ENCODE data around the gene LIPT1. TPM values are rescaled to one million over a fixed set of nuclear protein-coding genes. Genes with fewer than 3 reads are reported as not detected.
"Not testable (repeated sequence)": the region's sequence is repeated elsewhere in the genome, so short reads cannot be mapped to it uniquely, and the experiment has no call there.

LIPT1 gene
- total RNA-seq: 1 to 10 TPM; 4.5 to 5.5 (median 4.9) TPM

DNA sequence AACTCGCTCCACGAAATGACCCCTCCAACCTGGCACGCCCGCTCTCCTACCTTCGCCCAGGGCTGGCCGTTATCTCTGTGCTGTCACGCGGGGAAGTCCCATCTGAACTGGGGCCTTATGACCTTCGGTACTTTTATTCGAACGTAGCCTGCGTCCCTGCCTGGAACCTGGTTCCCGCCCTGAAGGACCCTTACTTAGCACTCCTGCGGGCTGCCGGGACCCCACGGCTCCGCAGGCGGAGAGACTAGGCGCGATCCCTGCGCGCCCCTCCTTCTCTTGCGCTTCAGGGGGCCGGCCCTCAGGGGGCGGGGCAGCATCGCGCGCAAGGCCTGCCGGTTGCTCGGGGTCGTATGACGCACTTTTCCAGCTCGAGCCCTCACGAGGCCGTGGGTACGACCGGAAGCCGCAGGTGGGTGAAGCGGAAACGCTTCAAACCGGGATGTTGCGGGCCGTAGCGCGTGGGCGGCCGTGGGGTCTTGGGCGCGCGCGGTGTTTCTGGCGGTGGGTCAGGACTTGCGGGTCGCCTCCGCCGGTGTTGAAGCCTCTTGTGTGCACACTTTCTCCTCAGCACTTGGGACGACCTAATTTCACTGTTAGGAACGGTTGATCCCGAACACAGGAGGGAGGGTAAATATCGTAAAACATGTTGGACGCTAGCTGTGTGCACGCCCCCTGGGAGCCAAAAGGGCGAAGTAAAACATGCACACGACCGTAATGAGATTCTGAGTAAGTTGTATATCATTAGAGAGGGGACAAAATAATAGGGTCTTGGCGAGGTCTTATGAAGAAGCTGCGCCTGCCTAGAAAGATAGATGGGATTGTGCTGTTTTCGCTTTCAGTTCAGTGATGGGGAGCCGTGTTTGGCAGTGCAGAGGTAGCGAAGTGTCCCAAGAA is at the start of gene LIPT1, which contains the start of gene TSGA10:
TSS of gene LIPT1 (plus strand) at position 325 of the 894 bp plus-strand sequence. CDS start 6,991 bp downstream, outside the sequence.
TSS of gene TSGA10 (minus strand) at position 300 of the 894 bp plus-strand sequence. CDS start 45,503 bp downstream, outside the sequence.
- H3K9me3 Mint-ChIP-seq: no peaks in the 10 kb centered on the region

GRCh38 chr2:99106913-99107312 is 47.9 kb upstream of the LIPT1 start:
- H3K4me3 Mint-ChIP-seq: no peak overlapping the region
- ATAC-seq: no peak
- H3K27me3 Mint-ChIP-seq (ENCODE audit: low read depth): peaks cover 2% of the 10 kb centered on the region
- no peak for DNase-seq
- H3K9me3 Mint-ChIP-seq: no peaks in the 10 kb centered on the region
- no peaks in the 10 kb centered on the region for H3K4me1 Mint-ChIP-seq (ENCODE audit: low read depth)
- H3K36me3 Mint-ChIP-seq (ENCODE audit: insufficient read depth): peaks cover 5% of the 10 kb centered on the region

More for the DNA sequence above, at the start of gene LIPT1, which contains the start of gene TSGA10:
- peaks cover 20% of the 10 kb centered on the region for H3K36me3 Mint-ChIP-seq (ENCODE audit: insufficient read depth)
- DNase-seq: peak; percentile 87
- H3K27me3 Mint-ChIP-seq (ENCODE audit: low read depth): no peaks in the 10 kb centered on the region
- peaks cover 36% of the 10 kb centered on the region for H3K4me1 Mint-ChIP-seq (ENCODE audit: low read depth)
- H3K4me3 Mint-ChIP-seq: no peak within 1 kb of the TSS
- ATAC-seq: peak; percentile 98 to 99

DNA sequence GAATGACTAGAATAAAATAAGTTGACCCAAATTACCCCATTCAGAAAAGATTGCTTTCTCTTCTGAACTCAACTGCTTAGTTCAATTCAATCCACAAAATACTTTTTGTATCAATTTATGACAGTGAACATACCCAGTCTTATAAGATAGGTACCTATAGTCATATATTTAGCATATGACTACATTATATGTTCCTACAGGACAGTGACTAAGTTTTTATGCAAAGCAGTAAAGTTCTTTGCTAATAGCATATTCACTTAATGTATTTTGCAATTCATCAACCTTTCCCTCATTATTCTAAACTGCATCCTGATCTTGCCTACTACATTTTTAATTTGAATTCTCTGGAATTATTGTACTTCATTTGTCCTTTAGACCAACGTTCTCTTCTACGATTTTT is 43.5 kb upstream of the LIPT1 start:
- Mint-ChIP-seq H3K4me3 (no peak overlapping the region), H3K36me3 (ENCODE audit: insufficient read depth) (peaks cover 2% of the 10 kb centered on the region), H3K9me3 (no peaks in the 10 kb centered on the region), H3K27me3 (ENCODE audit: low read depth) (peaks cover 2% of the 10 kb centered on the region), H3K4me1 (ENCODE audit: low read depth) (no peaks in the 10 kb centered on the region)
- no peak for DNase-seq
- ATAC-seq: no peak

- Mint-ChIP-seq H3K36me3 (ENCODE audit: insufficient read depth) (peaks cover 2% of the 10 kb centered on the region), H3K4me3 (no peak overlapping the region), H3K9me3 (no peaks in the 10 kb centered on the region), H3K4me1 (ENCODE audit: low read depth) (no peaks in the 10 kb centered on the region), H3K27me3 (ENCODE audit: low read depth) (peaks cover 2% of the 10 kb centered on the region)
- no peak for ATAC-seq
- no peak for DNase-seq
Observed at GRCh38 chr2:99111945-99112344, 42.8 kb upstream of the LIPT1 start.

DNA sequence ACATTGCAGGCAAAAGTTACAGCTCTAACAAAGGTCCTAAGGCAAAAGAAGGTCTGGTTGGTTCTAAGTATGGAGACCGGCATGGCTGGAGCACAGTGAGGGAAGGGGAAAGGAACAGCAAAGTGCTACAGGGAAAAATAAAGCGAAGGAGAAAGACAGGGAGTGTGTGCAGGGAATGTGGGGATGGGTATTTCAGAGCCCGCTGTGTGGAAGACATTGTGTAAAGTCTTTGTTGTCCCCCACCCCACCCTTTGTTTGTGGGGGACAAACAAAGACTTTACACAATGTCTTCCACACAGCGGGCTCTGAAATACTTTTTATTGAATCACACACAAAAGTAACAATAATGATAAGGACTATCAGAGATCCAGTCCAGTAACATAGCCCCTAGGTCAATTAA is 42.1 kb upstream of the LIPT1 start:
- ATAC-seq (no peak), DNase-seq (no peak)
- no peak overlapping the region for H3K4me3 Mint-ChIP-seq
- peaks cover 2% of the 10 kb centered on the region for H3K27me3 Mint-ChIP-seq (ENCODE audit: low read depth)
- no peaks in the 10 kb centered on the region for H3K4me1 Mint-ChIP-seq (ENCODE audit: low read depth)
- H3K36me3 Mint-ChIP-seq (ENCODE audit: insufficient read depth): peaks cover 2% of the 10 kb centered on the region
- H3K9me3 Mint-ChIP-seq: no peaks in the 10 kb centered on the region

DNA sequence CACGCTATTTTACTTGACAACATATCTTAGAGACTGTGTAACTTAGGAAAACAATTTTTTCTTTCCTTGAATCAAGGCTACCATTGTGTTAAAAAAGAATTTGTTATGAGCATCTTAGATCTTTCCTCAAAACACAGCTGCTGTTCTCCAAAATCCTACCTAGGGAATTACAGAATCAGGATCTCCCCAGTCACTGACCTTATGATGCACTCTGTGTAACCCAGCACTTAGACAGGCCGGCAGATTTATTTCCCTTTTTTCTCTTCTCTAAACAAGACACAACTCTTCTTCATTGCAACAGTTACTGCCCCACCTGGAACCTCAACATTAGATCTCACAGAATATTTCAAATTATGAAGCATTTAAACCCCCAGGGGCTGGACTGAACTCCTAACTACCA is 26.8 kb upstream of the LIPT1 start:
- peaks cover 47% of the 10 kb centered on the region for H3K9me3 Mint-ChIP-seq
- no peaks in the 10 kb centered on the region for H3K27me3 Mint-ChIP-seq (ENCODE audit: low read depth)
- no peak for DNase-seq
- H3K36me3 Mint-ChIP-seq (ENCODE audit: insufficient read depth): peaks cover 35% of the 10 kb centered on the region
- H3K4me1 Mint-ChIP-seq (ENCODE audit: low read depth): no peaks in the 10 kb centered on the region
- no peak overlapping the region for H3K4me3 Mint-ChIP-seq
- ATAC-seq: no peak

GRCh38 chr2:99135044-99135556 is 19.7 kb upstream of the LIPT1 start:
- H3K27me3 Mint-ChIP-seq (ENCODE audit: low read depth); H3K4me1 Mint-ChIP-seq (ENCODE audit: low read depth); DNase-seq; H3K4me3 Mint-ChIP-seq; ATAC-seq: not testable (repeated sequence)
- Mint-ChIP-seq H3K9me3 (peaks cover 33% of the 10 kb centered on the region), H3K36me3 (ENCODE audit: insufficient read depth) (peaks cover 15% of the 10 kb centered on the region)

DNA sequence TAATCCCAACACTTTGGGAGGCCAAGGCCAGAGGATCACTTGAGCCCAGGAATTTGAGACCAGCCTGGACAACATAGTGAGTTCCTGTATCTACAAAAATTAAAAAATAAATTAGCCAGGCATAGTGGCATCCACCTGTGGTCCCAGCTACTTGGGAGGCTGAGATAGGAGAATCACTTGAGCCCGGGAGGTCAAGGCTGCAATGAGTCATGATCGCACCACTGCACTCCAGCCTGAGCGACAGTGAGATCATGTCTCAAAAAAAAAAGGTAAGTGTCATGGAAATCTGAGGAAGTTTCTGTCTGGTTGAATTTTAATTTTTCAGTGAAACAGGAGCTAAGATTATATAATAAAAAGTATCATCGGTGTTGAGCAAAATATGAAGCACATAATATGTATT is 15.8 kb upstream of the LIPT1 start:
- peaks cover 9% of the 10 kb centered on the region for H3K36me3 Mint-ChIP-seq (ENCODE audit: insufficient read depth)
- DNase-seq (no peak), ATAC-seq (no peak)
- H3K27me3 Mint-ChIP-seq (ENCODE audit: low read depth): no peaks in the 10 kb centered on the region
- H3K9me3 Mint-ChIP-seq: peaks cover 7% of the 10 kb centered on the region
- no peak overlapping the region for H3K4me3 Mint-ChIP-seq
- H3K4me1 Mint-ChIP-seq (ENCODE audit: low read depth): peaks cover 17% of the 10 kb centered on the region

GRCh38 chr2:99140056-99140859 is 14.5 kb upstream of the LIPT1 start:
- Mint-ChIP-seq H3K4me1 (ENCODE audit: low read depth) (peaks cover 17% of the 10 kb centered on the region), H3K9me3 (peaks cover 4% of the 10 kb centered on the region), H3K36me3 (ENCODE audit: insufficient read depth) (peaks cover 6% of the 10 kb centered on the region), H3K4me3 (peak overlapping the region; percentile 95), H3K27me3 (ENCODE audit: low read depth) (no peaks in the 10 kb centered on the region)
- DNase-seq: no peak
- no peak for ATAC-seq

DNA sequence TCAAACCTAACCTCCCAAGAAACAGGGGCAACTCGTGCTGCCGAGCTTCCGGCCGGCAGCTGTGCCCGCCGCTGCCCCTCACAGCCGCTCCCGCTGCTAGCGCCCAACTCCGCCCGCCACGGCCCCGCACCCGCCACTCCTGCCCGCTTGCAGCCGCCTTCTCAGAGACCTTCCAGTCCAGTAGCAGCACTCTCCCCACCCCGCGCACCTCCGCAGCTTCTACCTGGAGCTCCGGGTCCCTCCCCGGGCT is 14.0 kb upstream of the LIPT1 start:
- Mint-ChIP-seq H3K27me3 (ENCODE audit: low read depth) (no peaks in the 10 kb centered on the region), H3K36me3 (ENCODE audit: insufficient read depth) (peaks cover 6% of the 10 kb centered on the region), H3K4me3 (peak overlapping the region; percentile 95), H3K9me3 (peaks cover 4% of the 10 kb centered on the region), H3K4me1 (ENCODE audit: low read depth) (peaks cover 17% of the 10 kb centered on the region)
- no peak for DNase-seq
- peak; percentile 30 to 42 for ATAC-seq

DNA sequence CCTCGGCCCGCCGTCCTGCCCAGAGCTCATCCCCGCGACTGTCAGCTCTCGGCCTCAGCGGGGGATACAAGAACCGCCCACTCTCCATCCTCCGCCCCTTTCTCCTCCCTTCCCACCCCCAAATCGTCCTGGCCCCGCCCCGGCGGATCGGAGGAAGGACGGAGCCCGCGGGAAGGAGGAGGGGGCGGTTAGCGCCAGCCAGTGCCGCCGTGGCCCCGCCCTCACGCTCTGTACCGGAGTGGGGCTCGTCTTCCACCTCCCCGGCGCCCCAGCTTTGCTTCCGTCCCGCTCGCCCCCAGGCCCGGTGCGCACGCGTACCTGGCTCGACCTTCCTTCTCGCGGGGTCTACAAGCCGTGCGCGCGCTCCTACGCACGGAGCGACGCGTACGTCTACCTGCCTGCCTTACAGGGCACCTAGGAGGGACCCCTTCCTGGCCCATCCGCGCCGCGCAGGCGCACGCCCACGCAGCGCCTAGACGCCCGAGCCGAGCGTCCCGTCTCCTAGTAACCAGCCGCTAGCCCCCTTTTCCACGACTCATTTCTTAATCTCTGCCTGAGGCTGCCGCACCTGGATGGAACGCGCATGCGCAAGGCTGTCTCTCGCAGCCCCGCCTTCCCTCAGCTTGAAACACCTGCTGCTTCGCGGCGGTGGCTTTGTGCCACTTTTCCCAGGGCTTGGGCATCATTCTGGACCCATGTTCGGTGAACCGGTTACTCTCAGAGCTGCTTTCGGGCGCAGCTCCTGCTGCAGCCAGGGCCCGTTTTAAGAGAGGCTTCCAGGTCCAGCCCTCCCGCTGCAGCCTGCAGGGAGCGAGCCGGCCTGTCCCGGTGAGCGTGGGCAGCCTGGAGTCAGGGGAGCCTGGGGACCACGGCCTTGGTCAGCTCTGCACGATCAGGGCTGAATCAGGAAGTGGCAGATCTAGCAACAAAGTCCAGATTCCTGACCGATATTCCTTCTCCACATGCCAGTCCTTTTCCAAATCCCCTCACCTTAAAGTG is 13.4 kb upstream of the LIPT1 start, which contains the start of gene C2orf15:
TSS of gene C2orf15 (plus strand) at position 598 of the 999 bp plus-strand sequence. CDS start 8,852 bp downstream, outside the sequence.
- DNase-seq (peak; percentile 98), ATAC-seq (peak; percentile 94 to 95)
- Mint-ChIP-seq H3K4me1 (ENCODE audit: low read depth) (peaks cover 17% of the 10 kb centered on the region), H3K9me3 (peaks cover 4% of the 10 kb centered on the region), H3K4me3 (peak within 1 kb of the TSS; percentile 95), H3K36me3 (ENCODE audit: insufficient read depth) (peaks cover 6% of the 10 kb centered on the region), H3K27me3 (ENCODE audit: low read depth) (no peaks in the 10 kb centered on the region)

DNA sequence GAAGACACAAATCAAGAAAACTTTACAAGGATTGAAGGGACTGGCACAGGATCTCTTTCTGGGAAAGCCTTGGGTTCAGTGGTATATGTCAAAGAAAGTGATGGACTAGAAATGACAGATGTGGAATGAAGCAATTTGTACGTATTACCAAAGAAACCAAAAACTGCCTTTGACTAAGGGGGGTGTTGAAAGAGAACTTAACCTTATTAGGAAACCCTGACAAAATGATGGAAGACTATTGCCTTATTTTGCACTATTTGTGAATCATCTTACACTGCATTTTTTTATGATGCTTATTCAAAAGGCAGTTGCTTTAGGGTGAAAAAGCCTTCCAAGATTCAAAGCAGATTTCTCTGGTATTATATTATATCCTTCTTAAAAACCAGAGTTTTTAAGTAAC is 4.1 kb upstream of the LIPT1 start:
- Mint-ChIP-seq H3K27me3 (ENCODE audit: low read depth) (no peaks in the 10 kb centered on the region), H3K9me3 (no peaks in the 10 kb centered on the region), H3K36me3 (ENCODE audit: insufficient read depth) (peaks cover 3% of the 10 kb centered on the region), H3K4me3 (no peak overlapping the region), H3K4me1 (ENCODE audit: low read depth) (peaks cover 11% of the 10 kb centered on the region)
- ATAC-seq: no peak
- no peak for DNase-seq

GRCh38 chr2:99152199-99152895 is 2.4 kb upstream of the LIPT1 start:
- Mint-ChIP-seq H3K9me3 (no peaks in the 10 kb centered on the region), H3K4me1 (ENCODE audit: low read depth) (peaks cover 26% of the 10 kb centered on the region), H3K36me3 (ENCODE audit: insufficient read depth) (peaks cover 6% of the 10 kb centered on the region), H3K27me3 (ENCODE audit: low read depth) (no peaks in the 10 kb centered on the region), H3K4me3 (no peak overlapping the region)
- DNase-seq (no peak), ATAC-seq (no peak)

Data from activated T-cell treated with anti-CD3 and anti-CD28 coated beads, Interleukin-2, amount 50 U/mL, for 4 hours (primary cell).